ENCODE measurements around the gene BLNK.

GRCh38 chr10:96235326-96236089 is 35.9 kb downstream of the BLNK start:
- TF ChIP-seq, protein P1, sequence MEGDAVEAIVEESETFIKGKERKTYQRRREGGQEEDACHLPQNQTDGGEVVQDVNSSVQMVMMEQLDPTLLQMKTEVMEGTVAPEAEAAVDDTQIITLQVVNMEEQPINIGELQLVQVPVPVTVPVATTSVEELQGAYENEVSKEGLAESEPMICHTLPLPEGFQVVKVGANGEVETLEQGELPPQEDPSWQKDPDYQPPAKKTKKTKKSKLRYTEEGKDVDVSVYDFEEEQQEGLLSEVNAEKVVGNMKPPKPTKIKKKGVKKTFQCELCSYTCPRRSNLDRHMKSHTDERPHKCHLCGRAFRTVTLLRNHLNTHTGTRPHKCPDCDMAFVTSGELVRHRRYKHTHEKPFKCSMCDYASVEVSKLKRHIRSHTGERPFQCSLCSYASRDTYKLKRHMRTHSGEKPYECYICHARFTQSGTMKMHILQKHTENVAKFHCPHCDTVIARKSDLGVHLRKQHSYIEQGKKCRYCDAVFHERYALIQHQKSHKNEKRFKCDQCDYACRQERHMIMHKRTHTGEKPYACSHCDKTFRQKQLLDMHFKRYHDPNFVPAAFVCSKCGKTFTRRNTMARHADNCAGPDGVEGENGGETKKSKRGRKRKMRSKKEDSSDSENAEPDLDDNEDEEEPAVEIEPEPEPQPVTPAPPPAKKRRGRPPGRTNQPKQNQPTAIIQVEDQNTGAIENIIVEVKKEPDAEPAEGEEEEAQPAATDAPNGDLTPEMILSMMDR (IDR thresholded peaks at IDR 0.05 in 4 of 5, conservative IDR thresholded peaks at IDR 0.05 in 1 of 5): no peak
- no peak for TF ChIP-seq POLR2A (IDR thresholded peaks at IDR 0.05)
